GM12874 (cell line): ENCODE measurements around the gene ARID1A.

ENCODE experiments used
- TF ChIP-seq, protein P1 (sequence below): IDR thresholded peaks from 2 replicates; pipeline ENCODE4 v1.5.1; 2011; ENCODE audit warnings: low read depth, mild to moderate bottlenecking, control low read depth, low read length, moderate library complexity; ENCODE audit not compliant: insufficient read depth

ARID1A gene

DNA sequence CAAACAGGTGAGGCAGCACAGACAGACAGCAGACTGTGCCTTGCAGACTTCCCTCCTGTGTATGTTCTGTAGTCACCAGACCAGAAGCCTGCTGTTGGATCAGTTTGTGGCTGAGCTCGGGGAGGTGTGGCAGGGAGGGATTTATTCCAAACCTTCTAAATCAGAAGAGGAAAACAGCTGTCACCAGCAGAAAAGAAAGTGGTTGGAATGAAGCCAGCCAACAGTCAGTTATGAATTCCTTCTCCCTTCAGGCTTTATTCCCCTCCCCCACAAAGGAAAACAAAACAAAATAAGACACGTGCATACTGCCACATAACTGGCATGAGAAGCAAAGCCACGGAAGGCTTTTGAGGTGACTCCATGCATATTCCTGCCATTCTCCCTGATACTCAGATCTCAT, 72.9 kb downstream of the ARID1A start:
- TF ChIP-seq, protein P1, sequence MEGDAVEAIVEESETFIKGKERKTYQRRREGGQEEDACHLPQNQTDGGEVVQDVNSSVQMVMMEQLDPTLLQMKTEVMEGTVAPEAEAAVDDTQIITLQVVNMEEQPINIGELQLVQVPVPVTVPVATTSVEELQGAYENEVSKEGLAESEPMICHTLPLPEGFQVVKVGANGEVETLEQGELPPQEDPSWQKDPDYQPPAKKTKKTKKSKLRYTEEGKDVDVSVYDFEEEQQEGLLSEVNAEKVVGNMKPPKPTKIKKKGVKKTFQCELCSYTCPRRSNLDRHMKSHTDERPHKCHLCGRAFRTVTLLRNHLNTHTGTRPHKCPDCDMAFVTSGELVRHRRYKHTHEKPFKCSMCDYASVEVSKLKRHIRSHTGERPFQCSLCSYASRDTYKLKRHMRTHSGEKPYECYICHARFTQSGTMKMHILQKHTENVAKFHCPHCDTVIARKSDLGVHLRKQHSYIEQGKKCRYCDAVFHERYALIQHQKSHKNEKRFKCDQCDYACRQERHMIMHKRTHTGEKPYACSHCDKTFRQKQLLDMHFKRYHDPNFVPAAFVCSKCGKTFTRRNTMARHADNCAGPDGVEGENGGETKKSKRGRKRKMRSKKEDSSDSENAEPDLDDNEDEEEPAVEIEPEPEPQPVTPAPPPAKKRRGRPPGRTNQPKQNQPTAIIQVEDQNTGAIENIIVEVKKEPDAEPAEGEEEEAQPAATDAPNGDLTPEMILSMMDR = no peak

DNA sequence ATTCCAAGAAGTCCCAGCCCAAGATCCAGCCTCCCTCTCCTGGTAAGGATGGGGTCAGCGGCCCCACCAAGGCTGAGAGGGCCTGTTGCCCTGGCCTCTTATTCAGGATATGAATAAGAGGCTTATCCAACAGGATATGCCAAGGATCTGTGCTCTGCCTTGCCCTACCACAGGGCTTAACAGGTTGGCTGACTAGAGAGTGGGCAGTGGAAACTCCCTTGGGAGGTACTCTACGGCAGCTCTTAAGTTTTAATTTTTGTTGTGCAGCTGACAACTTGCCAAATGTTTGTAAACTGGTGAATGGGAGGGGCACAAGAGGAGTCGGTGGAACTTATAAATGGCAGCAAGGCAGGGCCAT, 75.4 kb downstream of the ARID1A start:
- TF ChIP-seq, protein P1 = no peak

DNA sequence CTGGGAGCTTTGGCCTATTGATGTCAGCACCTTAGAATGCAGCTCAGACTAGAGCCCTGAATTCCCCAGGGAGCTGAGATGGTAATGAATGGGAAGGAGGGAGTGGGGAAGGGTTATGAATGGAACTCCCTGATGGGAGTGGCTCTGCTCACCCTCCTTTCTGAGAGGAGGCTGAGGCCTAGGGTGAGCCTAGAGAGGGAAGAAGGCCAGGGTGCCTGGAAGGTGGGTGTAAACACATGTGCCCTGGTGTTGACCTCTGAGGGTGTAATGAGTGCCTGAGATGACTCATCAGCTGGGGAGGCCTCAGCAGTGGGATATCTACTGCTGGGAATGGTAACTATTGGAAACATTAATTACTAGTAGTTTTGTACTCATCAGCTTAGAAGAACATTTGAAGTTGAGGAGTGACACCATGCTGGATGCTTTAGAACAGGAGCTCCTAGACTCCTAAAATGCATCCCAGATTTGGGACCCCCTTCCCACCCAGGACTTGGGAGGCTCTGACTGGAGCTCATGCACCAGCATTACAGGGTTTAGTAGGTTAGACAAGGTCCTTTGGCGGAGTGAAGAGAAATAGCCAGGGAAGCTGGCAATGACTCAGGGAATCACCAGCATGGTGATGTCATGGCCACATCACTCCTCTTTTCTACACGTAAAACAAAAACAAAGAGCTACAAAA, 76.0 kb downstream of the ARID1A start:
- TF ChIP-seq, protein P1 = no peak

DNA sequence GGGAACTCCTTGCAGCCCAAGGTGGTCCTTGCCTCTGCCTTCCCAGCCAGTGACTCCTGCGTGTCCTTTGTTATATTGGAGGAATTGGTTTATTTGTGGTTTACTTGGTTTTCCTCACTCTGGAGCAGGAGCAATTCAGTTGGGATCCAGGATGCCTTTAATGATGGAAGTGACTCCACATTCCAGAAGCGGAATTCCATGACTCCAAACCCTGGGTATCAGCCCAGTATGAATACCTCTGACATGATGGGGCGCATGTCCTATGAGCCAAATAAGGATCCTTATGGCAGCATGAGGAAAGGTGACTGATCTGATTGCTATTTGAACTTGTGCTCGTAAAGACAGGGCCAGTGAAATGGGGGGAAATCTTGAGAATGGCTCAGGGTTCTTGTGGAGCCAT, 76.9 kb downstream of the ARID1A start:
- TF ChIP-seq, protein P1 = no peak

DNA sequence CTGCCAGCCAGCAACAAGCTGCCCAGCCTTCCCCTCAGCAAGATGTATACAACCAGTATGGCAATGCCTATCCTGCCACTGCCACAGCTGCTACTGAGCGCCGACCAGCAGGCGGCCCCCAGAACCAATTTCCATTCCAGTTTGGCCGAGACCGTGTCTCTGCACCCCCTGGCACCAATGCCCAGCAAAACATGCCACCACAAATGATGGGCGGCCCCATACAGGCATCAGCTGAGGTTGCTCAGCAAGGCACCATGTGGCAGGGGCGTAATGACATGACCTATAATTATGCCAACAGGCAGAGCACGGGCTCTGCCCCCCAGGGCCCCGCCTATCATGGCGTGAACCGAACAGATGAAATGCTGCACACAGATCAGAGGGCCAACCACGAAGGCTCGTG, 78.6 kb downstream of the ARID1A start:
- TF ChIP-seq, protein P1 = no peak

DNA sequence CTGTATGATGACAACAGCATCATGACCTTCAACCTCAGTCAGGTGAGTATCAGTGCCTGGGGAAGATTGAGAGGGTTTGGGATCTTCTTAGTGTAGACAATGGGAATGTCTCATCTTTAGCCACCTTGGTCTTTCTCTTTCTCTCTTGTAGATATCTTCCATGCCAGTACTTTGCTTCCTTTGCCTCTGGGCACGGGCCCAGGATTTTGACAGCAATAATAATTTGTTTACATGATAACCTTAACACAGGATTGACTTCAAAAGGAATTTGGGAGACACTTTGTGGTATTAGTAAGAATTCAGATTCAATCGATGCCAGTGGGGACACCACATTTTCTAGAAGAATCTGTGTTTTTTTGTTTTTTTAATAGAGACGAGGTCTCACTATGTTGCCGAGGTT, 79.9 kb downstream of the ARID1A start:
- TF ChIP-seq, protein P1 = no peak

DNA sequence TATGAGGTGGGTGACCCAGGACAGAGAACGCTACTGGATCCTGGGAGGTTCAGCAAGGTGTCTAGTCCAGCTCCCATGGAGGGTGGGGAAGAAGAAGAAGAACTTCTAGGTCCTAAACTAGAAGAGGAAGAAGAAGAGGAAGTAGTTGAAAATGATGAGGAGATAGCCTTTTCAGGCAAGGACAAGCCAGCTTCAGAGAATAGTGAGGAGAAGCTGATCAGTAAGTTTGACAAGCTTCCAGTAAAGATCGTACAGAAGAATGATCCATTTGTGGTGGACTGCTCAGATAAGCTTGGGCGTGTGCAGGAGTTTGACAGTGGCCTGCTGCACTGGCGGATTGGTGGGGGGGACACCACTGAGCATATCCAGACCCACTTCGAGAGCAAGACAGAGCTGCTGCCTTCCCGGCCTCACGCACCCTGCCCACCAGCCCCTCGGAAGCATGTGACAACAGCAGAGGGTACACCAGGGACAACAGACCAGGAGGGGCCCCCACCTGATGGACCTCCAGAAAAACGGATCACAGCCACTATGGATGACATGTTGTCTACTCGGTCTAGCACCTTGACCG, 83.4 kb downstream of the ARID1A start:
- TF ChIP-seq, protein P1 = no peak
